Natural killer cell (primary cell): ENCODE results near the gene TMEM239. TPM values are rescaled to one million over a fixed set of nuclear protein-coding genes. Genes with fewer than 3 reads are reported as not detected.
A peak's percentile ranks its signal among the peaks of the same experiment; 100 is the strongest.

Experiments used
- ATAC-seq, 3 donors: fragments of 150-1000 bp in 2 of 3; fragments of 200-7000 bp in 1 of 3; cut with Tn5 transposase; 1 replicate in 1 of 3; 2 replicates in 2 of 3; pipeline ENCODE4 v1.10.0; 2021; ENCODE audit warnings: mild to moderate bottlenecking in 2 of 3, moderate library complexity in 2 of 3
- DNase-seq, 2 donors: peaks; one replicate each; pipeline versions ENCODE4 v3.0.0 to v3.0.0-alpha.2; 2013 to 2021; ENCODE audit warnings: mixed read lengths in 1 of 2
- H3K27ac ChIP-seq: one replicate; pipeline ENCODE4 v1.5.1; 2013; ENCODE audit warnings: mild to moderate bottlenecking, low read length
- H3K27me3 ChIP-seq: one replicate; pipeline ENCODE4 v1.6.1; 2013; ENCODE audit warnings: low read length; ENCODE audit not compliant: control insufficient read depth, insufficient read depth
- H3K36me3 ChIP-seq: one replicate; pipeline ENCODE4 v1.6.1; 2013; ENCODE audit warnings: low read length; ENCODE audit not compliant: control insufficient read depth, insufficient read depth
- H3K4me1 ChIP-seq: one replicate; pipeline ENCODE4 v1.6.1; 2013; ENCODE audit warnings: low read length; ENCODE audit not compliant: control insufficient read depth, insufficient read depth
- H3K4me3 ChIP-seq: one replicate; pipeline ENCODE4 v1.5.1; 2013; ENCODE audit warnings: low read length
- H3K9me3 ChIP-seq: one replicate; pipeline ENCODE4 v1.6.1; 2013; ENCODE audit warnings: low read length; ENCODE audit not compliant: control insufficient read depth, insufficient read depth
- H3K27ac Mint-ChIP-seq, 2 donors: one replicate each; pipeline ENCODE4 v1.8.0; 2022; ENCODE audit warnings: mild to moderate bottlenecking in 2 of 2, mixed read lengths in 2 of 2, moderate library complexity in 1 of 2
- H3K27me3 Mint-ChIP-seq, 2 donors: one replicate each; pipeline ENCODE4 v1.8.0; 2022; ENCODE audit warnings: low read depth in 2 of 2, mixed read lengths in 2 of 2
- H3K36me3 Mint-ChIP-seq: one replicate; pipeline ENCODE4 v1.8.0; 2022; ENCODE audit warnings: mixed read lengths
- H3K4me1 Mint-ChIP-seq, 2 donors: one replicate each; pipeline ENCODE4 v1.8.0; 2022; ENCODE audit warnings: mixed read lengths in 2 of 2
- H3K4me3 Mint-ChIP-seq: one replicate; pipeline ENCODE4 v1.8.0; 2022; ENCODE audit warnings: mild to moderate bottlenecking, moderate library complexity, mixed read lengths
- H3K9me3 Mint-ChIP-seq, 2 donors: one replicate each; pipeline ENCODE4 v1.8.0; 2022; ENCODE audit warnings: mixed read lengths in 2 of 2
- CTCF ChIP-seq: fragments of 200-600 bp; IDR thresholded peaks from one replicate; pipeline ENCODE4 v1.8.0; 2022; ENCODE audit warnings: antibody characterized with exemption
- WGBS: methylation state at CpG from one replicate; pipeline ENCODE4 v1.1.7; 2013; ENCODE audit warnings: missing lambda C conversion rate; ENCODE audit not compliant: insufficient coverage; 5-methylcytosine and 5-hydroxymethylcytosine counted together
- intact Hi-C: fragments of 100-400 bp; cut with micrococcal nuclease; formaldehyde crosslinking; loops from one replicate; pipeline ENCODE4 v1.14.2; 2022
- total RNA-seq, 4 donors: library from RNA; stranded (reverse); fragments of 120-200 nt in 1 of 4; gene quantifications; one replicate each; pipeline versions ENCODE4 v1.2.3 to v1.2.4, GENCODE V29; 2013 to 2022

Gene TMEM239
- total RNA-seq, 3 donors from 2014 or later (not counting 1 experiment from before 2014, with no cell fraction given): not detected

GRCh38 chr20:2839732-2840137 is 23.6 kb downstream of the TMEM239 start:
- peak overlapping the region; percentile 81 for H3K27ac ChIP-seq
- TF ChIP-seq CTCF: no peak
- H3K9me3 ChIP-seq: no peaks in the 10 kb centered on the region
- no peaks in the 10 kb centered on the region for H3K9me3 Mint-ChIP-seq
- H3K4me3 Mint-ChIP-seq: peak overlapping the region; percentile 86
- no peaks in the 10 kb centered on the region for H3K27me3 Mint-ChIP-seq
- no peaks in the 10 kb centered on the region for H3K36me3 Mint-ChIP-seq
- DNase-seq (no peak), ATAC-seq (no peak)
- H3K4me1 ChIP-seq: peaks cover 26% of the 10 kb centered on the region
- intact Hi-C loops: loop anchor here (1.0 to 2.0 kb wide), 2 partner anchors 13 to 33 kb away; partner anchors contain the start of gene PTPRA
- H3K27ac Mint-ChIP-seq: peak overlapping the region; percentile 81 to 95
- no peaks in the 10 kb centered on the region for H3K27me3 ChIP-seq
- H3K4me3 ChIP-seq: peak overlapping the region; percentile 5
- H3K4me1 Mint-ChIP-seq: peaks cover 28 to 50% of the 10 kb centered on the region in 2 donors
- H3K36me3 ChIP-seq: peaks cover 7% of the 10 kb centered on the region
- WGBS: 88% methylated on average over 21 of the region's 21 CpGs

- Histone ChIP-seq H3K4me3 (peak within 1 kb of the TSS; percentile 83), H3K27me3 (no peaks in the 10 kb centered on the region), H3K36me3 (peaks cover 7% of the 10 kb centered on the region), H3K9me3 (no peaks in the 10 kb centered on the region), H3K27ac (peak within 1 kb of the TSS; percentile 81), H3K4me1 (peaks cover 26% of the 10 kb centered on the region)
- Mint-ChIP-seq H3K4me3 (peak within 1 kb of the TSS; percentile 94), H3K27ac (peak within 1 kb of the TSS; percentile 81 to 95), H3K36me3 (no peaks in the 10 kb centered on the region), H3K27me3 (no peaks in the 10 kb centered on the region), H3K4me1 (peaks cover 30 to 55% of the 10 kb centered on the region in 2 donors), H3K9me3 (no peaks in the 10 kb centered on the region)
- intact Hi-C loops: loop anchor here (1.0 to 2.0 kb wide), 2 partner anchors 12 to 32 kb away; partner anchors contain the start of gene PTPRA
- peak; percentile 95 to 97 (median 96) for ATAC-seq
- no peak for TF ChIP-seq CTCF
- 5% methylated on average over 98 of the region's 98 CpGs for WGBS
- peak; percentile 90 to 94 for DNase-seq
Observed at GRCh38 chr20:2840138-2840966, 24.2 kb downstream of the TMEM239 start, which contains the start of the genes PCED1A and VPS16. Gene PCED1A (minus strand): TSS chr20:2840655. CDS start chr20:2839912, 743 bp downstream. Gene VPS16 (plus strand): TSS chr20:2840745. CDS start chr20:2840775, 30 bp downstream.

GRCh38 chr20:2840967-2841531 is 24.9 kb downstream of the TMEM239 start:
- Histone ChIP-seq H3K9me3 (no peaks in the 10 kb centered on the region), H3K36me3 (peaks cover 7% of the 10 kb centered on the region), H3K27ac (peak overlapping the region; percentile 54), H3K4me1 (peaks cover 26% of the 10 kb centered on the region), H3K27me3 (no peaks in the 10 kb centered on the region), H3K4me3 (peak overlapping the region; percentile 83)
- 11% methylated on average over 33 of the region's 33 CpGs for WGBS
- no peaks in the 10 kb centered on the region for H3K36me3 Mint-ChIP-seq
- peak; percentile 37 to 52 for DNase-seq
- peak; percentile 32 to 52 (median 46) for ATAC-seq
- intact Hi-C loops: loop anchor here (1.0 to 2.0 kb wide), 2 partner anchors 11 to 32 kb away; partner anchors contain the start of gene PTPRA
- H3K27ac Mint-ChIP-seq: peak overlapping the region; percentile 81 to 95
- H3K4me3 Mint-ChIP-seq: peak overlapping the region; percentile 94
- TF ChIP-seq CTCF: no peak
- no peaks in the 10 kb centered on the region for H3K27me3 Mint-ChIP-seq
- no peaks in the 10 kb centered on the region for H3K9me3 Mint-ChIP-seq
- peaks cover 30 to 55% of the 10 kb centered on the region in 2 donors for H3K4me1 Mint-ChIP-seq
